Nephron (organoid): Measurements from ENCODE around the gene RGS6.

Experiments
- H3K27ac Mint-ChIP-seq, 3 experiments: 2 replicates each; pipeline ENCODE4 v1.8.0; 2020; ENCODE audit warnings: mixed read lengths in 3 of 3, mild to moderate bottlenecking in 2 of 3, moderate library complexity in 1 of 3
- H3K27me3 Mint-ChIP-seq: 2 replicates; pipeline ENCODE4 v1.8.0; 2021; ENCODE audit warnings: low read depth, mild to moderate bottlenecking, moderate library complexity, mixed read lengths
- H3K36me3 Mint-ChIP-seq: 2 replicates; pipeline ENCODE4 v1.8.0; 2020; ENCODE audit warnings: low read depth, mixed read lengths
- H3K4me1 Mint-ChIP-seq: 2 replicates; pipeline ENCODE4 v1.8.0; 2020; ENCODE audit warnings: mixed read lengths
- H3K4me3 Mint-ChIP-seq, 3 experiments: 2 replicates each; pipeline ENCODE4 v1.8.0; 2020; ENCODE audit warnings: mild to moderate bottlenecking in 3 of 3, mixed read lengths in 3 of 3, moderate library complexity in 2 of 3
- H3K9me3 Mint-ChIP-seq: 2 replicates; pipeline ENCODE4 v1.8.0; 2020; ENCODE audit warnings: mixed read lengths
- CTCF ChIP-seq, 3 experiments: fragments of 200-600 bp; sonication (generic); IDR thresholded peaks; one replicate each; pipeline ENCODE4 v1.5.0; 2021; ENCODE audit warnings: antibody characterized with exemption in 3 of 3; ENCODE audit not compliant: unreplicated experiment in 3 of 3

RGS6 gene

GRCh38 chr14:72549854-72550253, 617.6 kb downstream of the RGS6 start:
- TF ChIP-seq CTCF (IDR thresholded peaks at IDR 0.05; ENCODE audit: unreplicated experiment in 3 of 3): no peak
- Mint-ChIP-seq H3K4me3 (no peak overlapping the region), H3K9me3 (no peaks in the 10 kb centered on the region), H3K36me3 (no peaks in the 10 kb centered on the region), H3K27ac (no peak overlapping the region), H3K27me3 (no peaks in the 10 kb centered on the region), H3K4me1 (peaks cover 45% of the 10 kb centered on the region)

GRCh38 chr14:72550513-72550912, 618.3 kb downstream of the RGS6 start:
- no peaks in the 10 kb centered on the region for H3K27me3 Mint-ChIP-seq
- H3K9me3 Mint-ChIP-seq: no peaks in the 10 kb centered on the region
- H3K4me1 Mint-ChIP-seq: peaks cover 38% of the 10 kb centered on the region
- H3K4me3 Mint-ChIP-seq: no peak overlapping the region
- no peak for TF ChIP-seq CTCF (IDR thresholded peaks at IDR 0.05; ENCODE audit: unreplicated experiment in 3 of 3)
- no peaks in the 10 kb centered on the region for H3K36me3 Mint-ChIP-seq
- no peak overlapping the region for H3K27ac Mint-ChIP-seq

GRCh38 chr14:72552236-72552635, 620.0 kb downstream of the RGS6 start:
- H3K27ac Mint-ChIP-seq: no peak overlapping the region
- peaks cover 32% of the 10 kb centered on the region for H3K4me1 Mint-ChIP-seq
- no peak for TF ChIP-seq CTCF (IDR thresholded peaks at IDR 0.05; ENCODE audit: unreplicated experiment in 3 of 3)
- H3K27me3 Mint-ChIP-seq: no peaks in the 10 kb centered on the region
- no peak overlapping the region for H3K4me3 Mint-ChIP-seq
- no peaks in the 10 kb centered on the region for H3K9me3 Mint-ChIP-seq
- no peaks in the 10 kb centered on the region for H3K36me3 Mint-ChIP-seq

GRCh38 chr14:72553161-72553560, 620.9 kb downstream of the RGS6 start:
- Mint-ChIP-seq H3K27me3 (no peaks in the 10 kb centered on the region), H3K27ac (peak overlapping the region in 1 of 3 experiments; percentile 19), H3K9me3 (no peaks in the 10 kb centered on the region), H3K4me1 (peaks cover 29% of the 10 kb centered on the region), H3K36me3 (no peaks in the 10 kb centered on the region), H3K4me3 (no peak overlapping the region)
- TF ChIP-seq CTCF (IDR thresholded peaks at IDR 0.05; ENCODE audit: unreplicated experiment in 3 of 3): no peak

GRCh38 chr14:72553656-72554055, 621.4 kb downstream of the RGS6 start:
- Mint-ChIP-seq H3K27me3 (no peaks in the 10 kb centered on the region), H3K27ac (peak overlapping the region in 1 of 3 experiments; percentile 19), H3K9me3 (no peaks in the 10 kb centered on the region), H3K4me3 (no peak overlapping the region), H3K36me3 (no peaks in the 10 kb centered on the region), H3K4me1 (peaks cover 27% of the 10 kb centered on the region)
- TF ChIP-seq CTCF (IDR thresholded peaks at IDR 0.05; ENCODE audit: unreplicated experiment in 3 of 3): no peak

- H3K27me3 Mint-ChIP-seq: no peaks in the 10 kb centered on the region
- H3K4me3 Mint-ChIP-seq: no peak overlapping the region
- no peaks in the 10 kb centered on the region for H3K9me3 Mint-ChIP-seq
- H3K4me1 Mint-ChIP-seq: peaks cover 35% of the 10 kb centered on the region
- TF ChIP-seq CTCF (IDR thresholded peaks at IDR 0.05; ENCODE audit: unreplicated experiment in 3 of 3): no peak
- no peaks in the 10 kb centered on the region for H3K36me3 Mint-ChIP-seq
- peak overlapping the region in 1 of 3 experiments; percentile 8 for H3K27ac Mint-ChIP-seq
Measured at GRCh38 chr14:72554401-72554800, 622.2 kb downstream of the RGS6 start.
